SU-DHL-6 (cell line): ENCODE data around the gene EEIG2.

Experiments
- H2AFZ ChIP-seq: fragments of 200-600 bp; sonication (generic); 2 replicates; pipeline ENCODE4 v1.6.1; 2014; ENCODE audit warnings: low read depth, mild to moderate bottlenecking, moderate library complexity, mixed read lengths, antibody characterized with exemption, low read length; ENCODE audit not compliant: severe bottlenecking
- H3F3A ChIP-seq: fragments of 200-600 bp; shearing (Covaris generic); 2 replicates; pipeline ENCODE4 v1.6.0; 2016; ENCODE audit warnings: antibody characterized with exemption, mild to moderate bottlenecking; ENCODE audit not compliant: insufficient read depth
- H3K27ac ChIP-seq: fragments of 200-600 bp; sonication (generic); 2 replicates; pipeline ENCODE4 v1.5.1; 2016; ENCODE audit warnings: low read depth, mild to moderate bottlenecking, low read length, moderate library complexity, mixed read lengths
- H3K27me3 ChIP-seq: fragments of 200-600 bp; sonication (generic), shearing (Covaris generic); 2 replicates; pipeline ENCODE4 v1.6.0; 2014; ENCODE audit warnings: mild to moderate bottlenecking, low read length
- H3K36me3 ChIP-seq: fragments of 200-600 bp; sonication (generic); 2 replicates; pipeline ENCODE4 v1.6.1; 2014; ENCODE audit warnings: mild to moderate bottlenecking, low read length, mixed read lengths
- H3K4me2 ChIP-seq: fragments of 300-600, 200-600 bp; shearing (Covaris generic), sonication (generic); 2 replicates; pipeline ENCODE4 v1.6.0; 2014; ENCODE audit warnings: low read length, low read depth, mild to moderate bottlenecking; ENCODE audit not compliant: poor library complexity, severe bottlenecking
- H3K4me3 ChIP-seq: fragments of 200-600 bp; sonication (generic); 2 replicates; pipeline ENCODE4 v1.5.1; 2014; ENCODE audit warnings: antibody characterized with exemption, low read length, mild to moderate bottlenecking, mixed read lengths; ENCODE audit not compliant: insufficient read depth, poor library complexity, severe bottlenecking
- H3K79me2 ChIP-seq: fragments of 200-600 bp; sonication (generic); 2 replicates; pipeline ENCODE4 v1.6.1; 2014; ENCODE audit warnings: mild to moderate bottlenecking, low read length, moderate library complexity; ENCODE audit not compliant: insufficient read depth
- H3K9ac ChIP-seq: fragments of 200-600 bp; sonication (generic); 2 replicates; pipeline ENCODE4 v1.7.0; 2014; ENCODE audit warnings: mild to moderate bottlenecking, low read length
- H3K9me2 ChIP-seq: fragments of 200-600 bp; sonication (generic); replicated peaks from 2 replicates; pipeline ENCODE4 v1.6.1; 2014; ENCODE audit warnings: low read length; ENCODE audit not compliant: insufficient read depth
- H3K9me3 ChIP-seq: fragments of 200-600 bp; sonication (generic); 2 replicates; pipeline ENCODE4 v1.6.1; 2014; ENCODE audit warnings: low read length, mixed read lengths; ENCODE audit not compliant: insufficient read depth
- H4K20me1 ChIP-seq: fragments of 200-600 bp; sonication (generic); 2 replicates; pipeline ENCODE4 v1.6.1; 2014; ENCODE audit warnings: low read depth, mild to moderate bottlenecking, antibody characterized with exemption, low read length, moderate library complexity, mixed read lengths
- EZH2phosphoT487 ChIP-seq: fragments of 200-600 bp; sonication (generic), shearing (Covaris generic); conservative IDR thresholded peaks from 2 replicates; pipeline ENCODE4 v1.6.1; 2018; ENCODE audit warnings: mild to moderate bottlenecking, antibody characterized with exemption, low read length, moderate library complexity, mixed read lengths
- TF ChIP-seq, protein P1 (sequence below): fragments of 200-600 bp; sonication (generic); IDR thresholded peaks from one replicate; pipeline ENCODE4 v1.5.1; 2017; ENCODE audit warnings: antibody characterized with exemption, mild to moderate bottlenecking, low read length, moderate library complexity; ENCODE audit not compliant: insufficient read depth, poor library complexity, severe bottlenecking

Gene EEIG2

DNA sequence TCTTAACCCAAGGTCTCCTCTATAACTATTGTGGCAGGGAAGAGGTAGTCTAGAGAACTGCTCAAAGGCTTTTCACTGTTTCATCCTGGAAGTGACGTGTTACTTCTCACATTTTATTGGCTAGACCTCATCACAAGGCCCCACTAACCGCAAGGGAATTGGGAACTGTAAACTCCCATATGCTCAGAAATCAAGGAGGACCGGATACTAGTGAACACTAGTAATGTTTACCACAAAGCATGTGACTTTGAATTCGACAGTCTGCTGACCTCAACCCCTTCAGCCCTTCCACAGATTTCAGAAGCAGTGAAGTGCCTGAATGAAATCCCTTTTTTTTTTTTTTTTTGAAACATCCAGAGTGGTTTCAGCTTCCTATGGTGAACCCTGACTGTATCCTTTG lies 3.4 kb upstream of the EEIG2 start:
- Histone ChIP-seq H3K36me3 (no peaks in the 10 kb centered on the region), H3F3A (peaks cover 10% of the 10 kb centered on the region), H4K20me1 (no peaks in the 10 kb centered on the region), H3K9ac (no peak overlapping the region), H3K4me3 (no peak overlapping the region), H3K27ac (no peak overlapping the region), H3K27me3 (no peaks in the 10 kb centered on the region), H2AFZ (no peak overlapping the region), H3K9me2 (no peaks in the 10 kb centered on the region), H3K4me2 (no peak overlapping the region), H3K9me3 (no peaks in the 10 kb centered on the region), H3K79me2 (no peaks in the 10 kb centered on the region)
- no peak for TF ChIP-seq EZH2phosphoT487
- TF ChIP-seq, protein P1, sequence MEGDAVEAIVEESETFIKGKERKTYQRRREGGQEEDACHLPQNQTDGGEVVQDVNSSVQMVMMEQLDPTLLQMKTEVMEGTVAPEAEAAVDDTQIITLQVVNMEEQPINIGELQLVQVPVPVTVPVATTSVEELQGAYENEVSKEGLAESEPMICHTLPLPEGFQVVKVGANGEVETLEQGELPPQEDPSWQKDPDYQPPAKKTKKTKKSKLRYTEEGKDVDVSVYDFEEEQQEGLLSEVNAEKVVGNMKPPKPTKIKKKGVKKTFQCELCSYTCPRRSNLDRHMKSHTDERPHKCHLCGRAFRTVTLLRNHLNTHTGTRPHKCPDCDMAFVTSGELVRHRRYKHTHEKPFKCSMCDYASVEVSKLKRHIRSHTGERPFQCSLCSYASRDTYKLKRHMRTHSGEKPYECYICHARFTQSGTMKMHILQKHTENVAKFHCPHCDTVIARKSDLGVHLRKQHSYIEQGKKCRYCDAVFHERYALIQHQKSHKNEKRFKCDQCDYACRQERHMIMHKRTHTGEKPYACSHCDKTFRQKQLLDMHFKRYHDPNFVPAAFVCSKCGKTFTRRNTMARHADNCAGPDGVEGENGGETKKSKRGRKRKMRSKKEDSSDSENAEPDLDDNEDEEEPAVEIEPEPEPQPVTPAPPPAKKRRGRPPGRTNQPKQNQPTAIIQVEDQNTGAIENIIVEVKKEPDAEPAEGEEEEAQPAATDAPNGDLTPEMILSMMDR: no peak

DNA sequence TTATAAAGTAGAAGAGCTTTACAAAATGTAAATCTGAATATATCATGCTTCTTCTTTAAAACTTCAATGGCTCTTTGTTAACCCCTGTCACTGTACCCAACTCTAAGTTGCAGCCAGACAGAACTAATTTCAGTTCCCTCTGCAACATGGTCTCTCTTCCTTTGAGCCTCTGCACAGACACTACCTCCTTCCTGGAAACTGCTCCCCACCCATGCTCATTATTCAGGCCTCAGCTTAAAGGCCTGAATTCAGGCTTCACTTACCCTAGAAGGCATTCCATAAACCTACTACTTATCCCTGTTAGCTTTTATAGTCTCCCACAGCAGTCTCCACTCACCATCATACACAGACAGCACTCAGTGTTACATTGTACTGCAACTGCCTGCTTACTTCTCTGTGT lies 2.6 kb upstream of the EEIG2 start:
- H3K9me2 ChIP-seq: no peaks in the 10 kb centered on the region
- H3K9ac ChIP-seq: no peak overlapping the region
- H3K4me3 ChIP-seq: no peak overlapping the region
- H3K79me2 ChIP-seq: no peaks in the 10 kb centered on the region
- H2AFZ ChIP-seq: no peak overlapping the region
- no peaks in the 10 kb centered on the region for H3K27me3 ChIP-seq
- H3K9me3 ChIP-seq: no peaks in the 10 kb centered on the region
- H4K20me1 ChIP-seq: no peaks in the 10 kb centered on the region
- TF ChIP-seq EZH2phosphoT487: no peak
- TF ChIP-seq, protein P1: no peak
- H3F3A ChIP-seq: peaks cover 11% of the 10 kb centered on the region
- no peak overlapping the region for H3K4me2 ChIP-seq
- H3K36me3 ChIP-seq: no peaks in the 10 kb centered on the region
- no peak overlapping the region for H3K27ac ChIP-seq

DNA sequence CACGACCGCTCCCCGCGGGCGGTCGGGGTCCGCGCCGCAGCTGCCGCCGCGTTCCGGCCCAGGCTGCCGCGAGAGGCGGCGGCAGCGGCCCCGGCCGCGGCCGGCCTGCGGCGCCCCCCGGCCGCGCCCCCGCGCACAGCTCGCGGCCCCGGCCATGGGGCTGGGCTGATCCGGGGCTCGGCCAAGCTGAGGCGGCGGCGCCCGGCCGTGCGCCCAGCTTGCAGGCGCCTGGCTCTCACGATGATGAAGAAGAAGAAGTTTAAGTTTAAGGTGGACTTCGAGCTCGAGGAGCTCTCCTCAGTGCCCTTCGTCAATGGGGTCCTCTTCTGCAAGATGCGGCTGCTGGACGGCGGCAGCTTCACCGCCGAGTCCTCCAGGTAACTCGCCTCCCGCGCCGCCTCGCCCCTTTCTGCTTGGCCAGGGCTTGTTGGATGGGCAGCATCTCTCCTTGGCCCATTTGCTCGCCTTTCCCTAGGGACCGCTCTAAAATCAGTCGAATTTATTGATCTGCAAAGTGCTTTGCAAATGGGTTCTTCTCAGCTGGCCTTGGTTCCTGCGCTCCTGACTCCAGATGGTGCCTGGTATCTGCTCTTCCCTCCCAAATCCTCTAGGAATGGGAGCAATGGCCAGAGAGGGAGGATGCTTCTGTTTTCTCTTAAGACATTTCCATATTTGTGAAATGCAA lies 431 bp downstream of the EEIG2 start:
- H3K9ac ChIP-seq: peak overlapping the region; percentile 59
- peak overlapping the region; percentile 72 for H3K4me2 ChIP-seq
- TF ChIP-seq EZH2phosphoT487: no peak
- TF ChIP-seq, protein P1: no peak

More for the DNA sequence above, 431 bp downstream of the EEIG2 start:
- Histone ChIP-seq H2AFZ (peak overlapping the region; percentile 81), H3K9me2 (no peaks in the 10 kb centered on the region), H4K20me1 (no peaks in the 10 kb centered on the region), H3K4me3 (peak overlapping the region; percentile 66), H3K27me3 (no peaks in the 10 kb centered on the region), H3K36me3 (no peaks in the 10 kb centered on the region), H3F3A (peaks cover 11% of the 10 kb centered on the region), H3K27ac (peak overlapping the region; percentile 33), H3K9me3 (no peaks in the 10 kb centered on the region), H3K79me2 (no peaks in the 10 kb centered on the region)
